C4-2B (cell line): ENCODE data around the gene ZDHHC17.

Source experiments
- CTCF ChIP-seq: fragments of 450-650 bp; conservative IDR thresholded peaks from 2 replicates; pipeline ENCODE4 v1.5.1; 2017; ENCODE audit warnings: mild to moderate bottlenecking
- ZFX ChIP-seq: fragments of 450-650 bp; IDR thresholded peaks from 2 replicates; pipeline ENCODE4 v1.6.1; 2017

GRCh38 chr12:76804435-76804976 is 40.6 kb downstream of the ZDHHC17 start:
- TF ChIP-seq CTCF (no peak), ZFX (no peak)
